Kidney (tissue), 14 donors: ENCODE measurements around the gene DSCAML1. TPM values are rescaled to one million over a fixed set of nuclear protein-coding genes. Genes with fewer than 3 reads are reported as not detected.
A peak's percentile ranks its signal among the peaks of the same experiment; 100 is the strongest.

Experiments
- DNase-seq, 5 donors: peaks; one replicate each; pipeline ENCODE4 v3.0.0-alpha.2; 2013 to 2020
- FAIRE-seq: peaks from 2 replicates; lab custom pipeline; 2012; peaks lifted over from hg19 to GRCh38; lab: Jason Lieb, UNC
- H3K27ac ChIP-seq, 2 donors: one replicate each; pipeline ENCODE4 v1.7.0; 2013; ENCODE audit warnings: low read depth in 2 of 2, low read length in 2 of 2, inconsistent platforms in 1 of 2
- H3K27me3 ChIP-seq: one replicate; pipeline ENCODE4 v1.7.1; 2013; ENCODE audit warnings: low read length, inconsistent platforms; ENCODE audit not compliant: control insufficient read depth, insufficient read depth
- H3K36me3 ChIP-seq, 3 donors: one replicate each; pipeline versions ENCODE4 v1.7.0 to v1.7.1; 2013; ENCODE audit warnings: low read length in 3 of 3, control low read depth in 1 of 3, inconsistent platforms in 1 of 3; ENCODE audit not compliant: insufficient read depth in 3 of 3, control insufficient read depth in 2 of 3
- H3K4me1 ChIP-seq, 3 donors: one replicate each; pipeline versions ENCODE4 v1.7.0 to v1.7.1; 2013; ENCODE audit warnings: low read length in 3 of 3, inconsistent platforms in 1 of 3, low read depth in 1 of 3; ENCODE audit not compliant: control insufficient read depth in 2 of 3, insufficient read depth in 2 of 3
- H3K4me3 ChIP-seq, 3 donors: one replicate each; pipeline versions ENCODE4 v1.7.0 to v1.8.1; 2013; ENCODE audit warnings: low read length in 3 of 3, control low read depth in 1 of 3, inconsistent platforms in 1 of 3
- H3K9ac ChIP-seq, 3 donors: one replicate each; pipeline versions ENCODE4 v1.7.0 to v1.7.1; 2013; ENCODE audit warnings: low read length in 3 of 3, control low read depth in 1 of 3, inconsistent platforms in 1 of 3
- H3K9me3 ChIP-seq, 3 donors: one replicate each; pipeline versions ENCODE4 v1.7.0 to v1.7.1; 2013; ENCODE audit warnings: low read length in 3 of 3, control low read depth in 1 of 3, inconsistent platforms in 1 of 3; ENCODE audit not compliant: control insufficient read depth in 2 of 3, insufficient read depth in 1 of 3
- intact Hi-C: fragments of 100-400 bp; cut with DNase I; formaldehyde crosslinking; loops from one replicate; pipeline ENCODE4 v1.11.1; 2022
- polyA plus RNA-seq: library from polyadenylated mRNA; stranded (reverse); fragments of 350-450 nt; fragmentation: Illumina TruSeq; extraction: RNeasy Lipid Tissue Mini Kit (QIAGEN cat#74804); gene quantifications from one replicate; pipeline ENCODE4 v1.2.3, GENCODE V29; 2014; ENCODE audit warnings: low read depth, low replicate concordance; ENCODE audit not compliant: insufficient read depth
- total RNA-seq: library from RNA; stranded (reverse); fragmentation: NEBNext Ultra II Directional; extraction: Animal tissue kit (Norgen Biotek cat#: 25700); gene quantifications from one replicate; pipeline ENCODE4 v1.2.1, GENCODE V29; 2021
- TF ChIP-seq, protein P1 (sequence below): IDR thresholded peaks from 3 replicates; pipeline ENCODE4 v1.5.1; 2012; ENCODE audit warnings: mild to moderate bottlenecking, moderate library complexity, borderline replicate concordance; ENCODE audit not compliant: insufficient read depth; ENCODE audit errors: extremely low read depth
- donor health status: control.
- donor health status: control.
- donor health status: control.
- donor health status: control.
- donor health status: control.
- donor health status: DM: yes; HTN: yes; CAD: no.
- donor health status: Normal renal cell carcinoma (clear cell type).

DSCAML1 gene
- total and polyA plus RNA-seq, 2 donors from 2014 or later, result 0.95 to 17.3 TPM

GRCh38 chr11:117663414-117663813 lies 133.6 kb downstream of the DSCAML1 start:
- DNase-seq (peak in 2 of 5 donors; percentile 40 to 54), FAIRE-seq (no peak)
- TF ChIP-seq, protein P1, sequence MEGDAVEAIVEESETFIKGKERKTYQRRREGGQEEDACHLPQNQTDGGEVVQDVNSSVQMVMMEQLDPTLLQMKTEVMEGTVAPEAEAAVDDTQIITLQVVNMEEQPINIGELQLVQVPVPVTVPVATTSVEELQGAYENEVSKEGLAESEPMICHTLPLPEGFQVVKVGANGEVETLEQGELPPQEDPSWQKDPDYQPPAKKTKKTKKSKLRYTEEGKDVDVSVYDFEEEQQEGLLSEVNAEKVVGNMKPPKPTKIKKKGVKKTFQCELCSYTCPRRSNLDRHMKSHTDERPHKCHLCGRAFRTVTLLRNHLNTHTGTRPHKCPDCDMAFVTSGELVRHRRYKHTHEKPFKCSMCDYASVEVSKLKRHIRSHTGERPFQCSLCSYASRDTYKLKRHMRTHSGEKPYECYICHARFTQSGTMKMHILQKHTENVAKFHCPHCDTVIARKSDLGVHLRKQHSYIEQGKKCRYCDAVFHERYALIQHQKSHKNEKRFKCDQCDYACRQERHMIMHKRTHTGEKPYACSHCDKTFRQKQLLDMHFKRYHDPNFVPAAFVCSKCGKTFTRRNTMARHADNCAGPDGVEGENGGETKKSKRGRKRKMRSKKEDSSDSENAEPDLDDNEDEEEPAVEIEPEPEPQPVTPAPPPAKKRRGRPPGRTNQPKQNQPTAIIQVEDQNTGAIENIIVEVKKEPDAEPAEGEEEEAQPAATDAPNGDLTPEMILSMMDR, result no peak
- Histone ChIP-seq H3K9me3 (no peaks in the 10 kb centered on the region), H3K4me3 (no peak overlapping the region), H3K4me1 (peaks cover 0 to 3% (median 0%) of the 10 kb centered on the region in 3 donors), H3K36me3 (no peaks in the 10 kb centered on the region), H3K27me3 (no peaks in the 10 kb centered on the region), H3K27ac (no peak overlapping the region), H3K9ac (no peak overlapping the region)
- intact Hi-C loops, result no loop called here

DNA sequence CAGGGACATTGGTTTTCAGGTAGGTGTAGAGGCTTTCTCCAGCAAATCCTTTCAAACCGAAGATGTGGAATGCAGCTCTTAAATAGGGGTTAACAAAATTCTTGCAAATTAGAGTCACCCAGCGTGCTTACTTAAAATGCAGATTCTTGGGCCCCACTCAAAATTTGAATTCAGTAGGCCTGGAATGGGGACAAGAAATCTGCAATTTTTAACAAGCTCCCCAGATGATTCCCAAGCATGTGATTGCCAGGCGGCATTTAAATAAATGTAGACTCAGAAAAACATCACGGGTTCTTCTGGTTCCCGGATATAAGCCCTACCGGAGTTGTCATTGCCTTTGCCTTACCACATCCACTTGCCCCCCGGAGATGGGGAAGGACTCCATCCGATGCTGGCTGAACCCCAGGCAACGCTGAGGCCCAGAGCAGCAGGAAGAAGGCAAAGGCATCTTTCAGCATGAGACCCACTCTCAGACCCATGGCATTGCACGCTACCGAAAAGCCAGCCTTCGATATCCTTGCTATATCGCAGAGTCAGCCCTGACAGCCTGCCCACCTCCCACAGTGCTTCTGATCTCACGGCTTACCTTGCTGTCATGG lies 134.2 kb downstream of the DSCAML1 start:
- H3K4me3 ChIP-seq, result no peak overlapping the region
- no peak overlapping the region for H3K27ac ChIP-seq
- H3K9me3 ChIP-seq, result no peaks in the 10 kb centered on the region
- FAIRE-seq (no peak), DNase-seq (no peak)
- TF ChIP-seq, protein P1, result no peak
- peaks cover 0 to 3% (median 0%) of the 10 kb centered on the region in 3 donors for H3K4me1 ChIP-seq
- no peaks in the 10 kb centered on the region for H3K36me3 ChIP-seq
- no peaks in the 10 kb centered on the region for H3K27me3 ChIP-seq
- intact Hi-C loops, result no loop called here
- no peak overlapping the region for H3K9ac ChIP-seq

DNA sequence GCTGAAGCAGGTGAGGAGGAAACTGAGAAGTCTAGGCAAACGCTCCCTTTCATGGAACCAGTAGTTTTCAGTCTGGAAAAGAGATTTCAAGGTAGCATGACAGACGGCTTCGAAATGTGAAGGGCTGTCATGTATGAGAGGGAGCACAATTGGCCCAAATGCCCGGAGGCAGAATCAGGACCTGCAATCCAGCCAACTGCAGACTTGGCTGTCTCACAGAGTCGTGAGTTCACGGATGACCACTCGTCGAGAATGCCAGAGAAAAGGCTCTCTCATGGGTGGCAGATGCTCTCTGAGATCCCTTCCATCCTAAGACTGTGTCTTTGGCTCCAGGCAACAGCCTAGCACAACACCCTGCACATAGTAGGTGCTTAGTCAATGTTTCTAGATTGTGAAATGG lies 134.8 kb downstream of the DSCAML1 start:
- DNase-seq (peak in 2 of 5 donors; percentile 23 to 31), FAIRE-seq (no peak)
- Histone ChIP-seq H3K27me3 (no peaks in the 10 kb centered on the region), H3K9me3 (no peaks in the 10 kb centered on the region), H3K36me3 (no peaks in the 10 kb centered on the region), H3K4me3 (no peak overlapping the region), H3K4me1 (peaks cover 0 to 3% (median 0%) of the 10 kb centered on the region in 3 donors), H3K9ac (no peak overlapping the region), H3K27ac (no peak overlapping the region)
- TF ChIP-seq, protein P1, result no peak
- intact Hi-C loops, result no loop called here

DNA sequence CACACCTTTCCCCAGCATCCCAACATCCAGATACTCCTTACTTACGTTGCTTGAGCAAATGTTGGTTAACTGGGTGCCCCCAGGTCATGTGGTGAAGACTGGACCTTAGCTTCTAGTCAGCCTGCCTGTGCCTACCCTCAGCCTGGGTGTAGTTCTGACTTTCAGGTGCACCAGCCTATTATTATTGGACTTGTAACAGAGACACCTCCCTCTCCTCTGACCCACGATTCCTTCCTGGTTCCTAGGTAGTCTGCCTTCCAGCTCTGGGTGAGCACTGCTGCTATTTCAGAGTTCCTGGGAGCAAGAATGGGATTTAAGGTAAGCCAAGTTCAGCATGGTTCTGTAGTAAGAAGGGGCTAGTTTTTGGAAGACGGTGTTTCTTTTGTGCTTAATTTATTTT lies 138.2 kb downstream of the DSCAML1 start:
- FAIRE-seq, result no peak

More for the DNA sequence above, 138.2 kb downstream of the DSCAML1 start:
- H3K4me3 ChIP-seq, result no peak overlapping the region
- H3K4me1 ChIP-seq, result no peaks in the 10 kb centered on the region
- no peak overlapping the region for H3K9ac ChIP-seq
- intact Hi-C loops, result no loop called here
- TF ChIP-seq, protein P1, result no peak
- no peak for DNase-seq
- no peak overlapping the region for H3K27ac ChIP-seq
- no peaks in the 10 kb centered on the region for H3K9me3 ChIP-seq
- H3K27me3 ChIP-seq, result no peaks in the 10 kb centered on the region
- no peaks in the 10 kb centered on the region for H3K36me3 ChIP-seq
